NCI-H526 treated with DMSO at 0.1 percent for 48 hours (cell line): ENCODE results near the gene DNAJC17.

ENCODE experiments used
- DNase-seq: peaks from one replicate; lab custom pipeline; 2025; lab: John Stamatoyannopoulos, UW

Gene DNAJC17, protein sequence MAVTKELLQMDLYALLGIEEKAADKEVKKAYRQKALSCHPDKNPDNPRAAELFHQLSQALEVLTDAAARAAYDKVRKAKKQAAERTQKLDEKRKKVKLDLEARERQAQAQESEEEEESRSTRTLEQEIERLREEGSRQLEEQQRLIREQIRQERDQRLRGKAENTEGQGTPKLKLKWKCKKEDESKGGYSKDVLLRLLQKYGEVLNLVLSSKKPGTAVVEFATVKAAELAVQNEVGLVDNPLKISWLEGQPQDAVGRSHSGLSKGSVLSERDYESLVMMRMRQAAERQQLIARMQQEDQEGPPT

DNA sequence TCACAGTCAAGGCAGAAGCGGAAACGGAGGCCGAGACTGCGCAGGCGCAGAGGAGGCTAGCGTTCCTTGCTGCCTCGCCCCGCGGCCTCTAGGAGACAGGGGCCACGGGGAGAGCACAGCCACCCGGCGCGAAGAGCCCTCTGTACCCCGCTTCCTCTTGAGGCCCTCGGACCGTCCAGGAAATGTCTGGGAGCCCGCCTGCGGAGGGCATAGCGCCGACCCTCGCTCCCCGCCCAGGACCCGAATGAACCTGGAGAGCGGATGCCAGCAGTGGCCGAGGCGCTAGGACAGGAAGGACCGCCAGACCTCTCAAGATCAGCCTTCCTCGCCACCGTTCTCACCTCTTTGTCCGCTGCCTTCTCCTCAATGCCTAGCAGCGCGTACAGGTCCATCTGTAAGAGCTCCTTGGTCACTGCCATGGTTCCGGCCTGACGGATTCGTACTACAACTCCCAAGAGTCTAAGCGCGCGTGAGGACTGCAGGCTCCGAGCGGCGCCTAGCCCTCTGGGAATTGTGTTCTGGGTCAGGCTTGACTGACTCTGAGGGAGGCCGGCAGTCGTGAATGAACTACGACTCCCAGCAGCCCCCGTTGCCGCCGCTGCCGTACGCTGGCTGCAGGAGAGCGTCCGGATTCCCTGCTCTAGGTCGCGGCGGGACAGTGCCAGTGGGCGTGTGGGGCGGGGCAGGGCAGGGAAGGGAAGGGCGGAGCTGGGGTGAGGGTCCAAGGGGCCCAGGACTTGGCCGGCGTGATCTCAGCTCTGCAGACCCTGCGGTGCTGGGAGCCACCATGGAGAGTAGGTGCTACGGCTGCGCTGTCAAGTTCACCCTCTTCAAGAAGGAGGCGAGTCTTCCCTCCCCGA is at the start of gene DNAJC17, which contains the start of gene ZFYVE19:
Gene DNAJC17, minus strand, starts transcription at position 446 of the 860 bp plus-strand sequence. Its CDS starts 27 bp downstream, at position 419.
Gene ZFYVE19, plus strand, starts transcription at position 62 of the 860 bp plus-strand sequence. Its CDS starts 501 bp downstream, at position 563.
- DNase-seq, result peak; percentile 97

DNA sequence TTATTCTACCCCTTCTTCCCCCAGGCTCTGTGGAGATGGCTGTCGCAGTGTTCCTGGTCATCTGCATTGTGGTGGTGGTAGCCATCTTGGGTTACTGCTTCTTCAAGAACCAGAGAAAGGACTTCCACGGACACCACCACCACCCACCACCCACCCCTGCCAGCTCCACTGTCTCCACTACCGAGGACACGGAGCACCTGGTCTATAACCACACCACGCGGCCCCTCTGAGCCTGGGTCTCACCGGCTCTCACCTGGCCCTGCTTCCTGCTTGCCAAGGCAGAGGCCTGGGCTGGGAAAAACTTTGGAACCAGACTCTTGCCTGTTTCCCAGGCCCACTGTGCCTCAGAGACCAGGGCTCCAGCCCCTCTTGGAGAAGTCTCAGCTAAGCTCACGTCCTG is 49.5 kb upstream of the DNAJC17 start:
- DNase-seq, result no peak

DNA sequence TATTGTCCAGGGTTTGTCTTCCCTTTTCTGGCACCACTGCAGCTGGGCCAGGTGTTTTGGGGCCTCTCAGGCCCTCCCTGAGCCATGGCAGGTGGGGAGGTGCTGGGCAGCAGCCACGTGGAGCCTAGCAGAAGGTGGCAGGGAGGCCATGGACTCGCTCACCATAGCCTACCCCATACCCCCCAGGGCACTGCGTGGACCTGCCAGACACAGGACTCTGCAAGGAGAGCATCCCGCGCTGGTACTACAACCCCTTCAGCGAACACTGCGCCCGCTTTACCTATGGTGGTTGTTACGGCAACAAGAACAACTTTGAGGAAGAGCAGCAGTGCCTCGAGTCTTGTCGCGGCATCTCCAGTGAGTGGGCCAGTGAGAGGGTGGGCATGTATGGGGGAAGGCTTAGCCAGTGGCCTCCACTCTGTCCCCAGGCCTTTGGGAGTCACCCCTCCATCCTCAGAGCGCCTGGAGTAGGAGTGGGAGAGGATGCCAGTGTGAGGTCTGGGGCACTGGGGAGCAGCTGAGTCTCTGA is 48.5 kb upstream of the DNAJC17 start:
- DNase-seq, result no peak

DNA sequence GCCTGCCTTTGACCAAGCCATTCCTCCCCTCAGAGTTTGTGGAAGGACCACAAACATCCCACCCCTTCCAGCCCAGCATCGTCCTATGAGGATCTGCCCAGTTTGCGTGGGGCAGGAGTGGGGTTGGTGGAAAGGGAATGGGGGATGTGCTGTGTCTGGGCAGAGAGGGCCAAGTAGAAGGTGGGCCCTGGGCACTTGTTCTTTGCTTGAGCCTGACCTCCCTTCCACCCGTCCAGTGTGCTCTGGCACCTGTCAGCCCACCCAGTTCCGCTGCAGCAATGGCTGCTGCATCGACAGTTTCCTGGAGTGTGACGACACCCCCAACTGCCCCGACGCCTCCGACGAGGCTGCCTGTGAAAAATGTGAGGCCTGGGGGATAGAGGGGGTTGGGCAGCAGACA is 46.9 kb upstream of the DNAJC17 start:
- DNase-seq, result no peak

DNA sequence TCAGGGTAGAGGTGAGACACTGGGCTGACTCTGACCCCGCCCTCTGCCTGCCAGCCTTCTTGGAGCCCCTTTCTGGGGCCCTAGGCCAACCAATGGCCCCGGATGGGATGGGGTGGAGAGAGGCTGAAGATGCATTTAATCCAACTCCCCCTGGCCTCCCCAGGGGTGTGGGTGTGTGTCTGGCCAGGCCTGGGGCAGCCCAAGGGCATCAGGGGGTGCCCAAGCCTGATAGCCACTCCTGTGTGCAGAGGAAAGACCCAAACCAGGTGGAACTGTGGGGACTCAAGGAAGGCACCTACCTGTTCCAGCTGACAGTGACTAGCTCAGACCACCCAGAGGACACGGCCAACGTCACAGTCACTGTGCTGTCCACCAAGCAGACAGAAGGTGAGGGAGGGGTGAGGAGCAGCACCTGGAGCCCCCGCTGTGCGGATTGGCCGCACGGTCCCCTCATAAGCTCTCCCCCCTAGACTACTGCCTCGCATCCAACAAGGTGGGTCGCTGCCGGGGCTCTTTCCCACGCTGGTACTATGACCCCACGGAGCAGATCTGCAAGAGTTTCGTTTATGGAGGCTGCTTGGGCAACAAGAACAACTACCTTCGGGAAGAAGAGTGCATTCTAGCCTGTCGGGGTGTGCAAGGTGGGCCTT is 46.1 kb upstream of the DNAJC17 start:
- DNase-seq, result no peak

DNA sequence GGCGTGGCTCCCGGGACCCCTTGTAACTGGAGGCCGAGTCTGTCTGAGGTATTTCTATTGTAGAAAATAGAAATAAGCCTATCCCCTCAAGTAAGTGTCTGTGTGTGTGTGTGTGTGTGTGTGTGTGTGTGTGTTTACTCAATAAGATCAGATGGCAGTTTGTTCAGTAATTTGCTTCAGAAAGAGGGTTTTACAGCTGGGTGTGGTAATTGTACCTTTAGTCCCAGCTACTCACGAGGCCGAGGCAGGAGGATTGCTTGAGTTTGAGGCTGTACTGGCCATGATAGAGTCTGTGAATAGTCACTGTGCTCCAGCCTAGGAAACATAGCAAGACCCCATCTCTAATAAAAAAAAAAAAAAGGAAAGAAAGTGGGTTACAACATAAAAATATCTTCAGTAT is 45.3 kb upstream of the DNAJC17 start:
- DNase-seq, result no peak

DNA sequence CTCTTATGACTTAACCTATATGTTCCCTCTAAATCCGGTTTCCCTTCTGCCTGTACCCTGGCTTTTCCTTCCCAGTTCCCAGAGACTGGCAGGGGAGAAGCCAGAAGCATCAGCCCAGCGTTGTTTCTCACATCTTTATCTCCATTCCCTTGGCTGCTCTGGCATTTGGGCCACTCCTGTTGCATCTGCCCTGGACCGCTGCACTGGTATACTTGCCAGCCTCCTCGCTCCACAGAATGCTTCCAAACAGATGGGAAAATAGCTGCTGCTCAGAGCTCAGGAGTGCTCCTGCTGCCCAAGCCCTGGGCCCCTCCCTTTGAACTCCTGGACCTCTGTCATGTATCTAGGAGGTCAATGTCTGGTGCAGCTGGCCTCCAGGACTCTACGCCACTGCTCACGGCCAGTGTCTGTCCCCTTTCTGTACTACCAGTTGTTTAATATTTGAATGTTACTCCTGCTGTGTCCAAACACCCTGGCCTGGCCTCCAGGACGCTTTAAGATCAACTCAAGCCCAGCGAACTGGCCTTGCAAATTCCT is 43.4 kb upstream of the DNAJC17 start:
- DNase-seq, result no peak

DNA sequence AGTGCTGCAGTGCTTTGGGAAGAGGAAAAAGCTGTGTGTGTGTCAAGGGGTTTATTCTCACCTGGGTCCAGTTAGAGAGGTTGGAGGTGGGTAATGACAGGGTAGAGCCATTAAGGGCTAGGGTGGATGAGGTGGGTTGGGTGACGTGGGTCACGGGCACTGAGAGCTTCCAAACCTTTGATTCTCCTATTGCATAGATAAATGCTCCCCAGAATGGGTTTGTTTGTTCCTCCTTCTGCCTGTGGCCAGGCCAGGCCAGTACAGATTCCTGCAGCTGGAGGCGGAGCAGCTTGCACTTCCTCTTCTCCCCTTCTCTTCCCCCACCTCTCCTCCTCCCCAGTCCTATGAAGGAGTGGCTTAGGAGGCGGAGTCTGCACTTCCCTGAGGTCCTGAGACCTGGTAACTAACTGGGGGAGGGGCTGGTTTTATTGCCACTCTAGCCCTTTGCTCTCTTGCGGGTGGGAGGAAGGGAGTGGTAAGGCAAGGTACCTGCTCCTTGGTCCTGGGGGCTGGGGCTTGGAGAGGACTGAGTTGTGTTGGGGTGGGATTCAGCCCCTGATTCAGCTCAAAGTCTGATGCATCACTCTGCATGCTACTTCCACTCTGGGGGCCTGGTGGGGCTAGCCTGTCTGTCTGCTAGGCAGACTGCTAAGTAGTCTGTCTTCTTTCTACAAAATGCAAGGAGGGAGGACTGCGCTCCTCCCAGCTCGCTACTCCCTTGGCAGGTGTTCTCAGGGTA is 40.1 kb upstream of the DNAJC17 start:
- peak; percentile 61 for DNase-seq

DNA sequence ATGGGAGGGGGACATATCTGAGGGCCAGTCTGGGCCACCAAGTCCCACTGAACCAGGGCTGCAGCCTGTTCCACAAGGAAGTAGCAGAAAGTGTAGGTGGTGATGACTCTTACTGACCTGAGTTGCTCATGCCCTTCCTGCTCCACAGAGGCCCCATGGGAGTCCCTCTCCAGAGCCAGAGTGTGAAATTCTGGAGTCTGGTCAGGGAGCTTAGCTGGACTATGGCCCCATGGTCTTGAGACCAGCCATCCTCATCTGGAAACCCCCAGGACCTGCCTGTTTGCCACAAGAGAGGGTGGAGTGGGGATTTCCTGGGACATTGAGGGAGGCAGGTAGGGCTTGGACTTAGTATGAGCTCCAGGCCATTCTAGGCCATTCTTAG is 39.6 kb upstream of the DNAJC17 start:
- DNase-seq, result no peak

DNA sequence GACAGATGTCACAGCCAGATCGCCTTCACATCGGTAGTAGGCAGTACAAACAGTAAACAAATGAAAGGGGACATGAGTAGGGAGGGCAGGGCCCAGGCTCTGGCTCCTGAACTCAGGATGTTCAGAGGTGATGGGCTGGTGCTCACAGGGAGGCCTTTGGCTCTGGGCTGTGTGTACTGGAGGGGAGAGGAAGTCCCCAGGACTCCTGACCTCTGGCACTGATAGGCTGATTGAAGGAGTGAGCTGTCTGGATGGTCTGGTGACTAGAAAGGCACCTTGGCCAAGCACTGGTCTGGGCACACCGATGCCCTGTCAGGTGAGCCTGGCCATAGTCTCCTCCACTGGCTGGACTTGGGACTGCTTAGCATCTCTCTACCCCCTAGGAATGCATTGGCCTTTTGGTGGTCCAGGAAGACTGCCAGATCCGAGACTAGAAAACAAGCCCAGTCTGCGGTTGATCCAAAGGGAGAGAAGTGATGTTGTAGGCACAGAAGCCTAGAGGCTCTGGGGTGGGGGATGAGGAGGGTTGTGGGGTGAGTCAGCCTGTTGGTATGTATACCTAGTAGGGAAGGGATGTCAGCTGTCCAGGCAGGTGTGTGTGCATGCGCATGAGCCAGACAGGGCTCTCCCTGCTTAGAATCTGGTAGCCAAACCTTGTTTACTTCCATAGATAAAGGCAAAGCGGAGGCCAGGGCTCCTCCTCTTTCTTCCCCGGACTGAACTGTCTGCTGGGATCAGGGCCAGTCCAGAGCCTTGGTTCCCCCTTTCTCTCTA is 38.4 kb upstream of the DNAJC17 start:
- DNase-seq, result peak; percentile 15

DNA sequence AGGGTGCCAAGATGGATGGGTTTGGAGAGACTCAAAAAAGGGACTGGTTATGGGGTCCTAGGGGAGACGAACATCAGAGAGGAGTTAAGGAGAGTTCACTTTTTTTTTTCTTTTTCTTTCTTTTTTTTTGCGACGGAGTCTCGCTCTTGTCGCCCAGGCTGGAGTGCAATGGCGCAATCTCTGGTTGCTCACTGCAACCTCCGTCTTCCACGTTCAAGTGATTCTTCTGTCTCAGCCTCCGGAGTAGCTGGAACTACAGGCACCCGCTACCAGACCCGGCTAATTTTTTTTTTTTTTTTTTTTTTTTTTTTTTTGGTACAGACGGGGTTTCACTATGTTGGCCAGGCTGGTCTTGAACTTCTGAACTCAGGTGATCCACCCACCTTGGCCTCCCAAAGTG is 37.8 kb upstream of the DNAJC17 start:
- no peak for DNase-seq

DNA sequence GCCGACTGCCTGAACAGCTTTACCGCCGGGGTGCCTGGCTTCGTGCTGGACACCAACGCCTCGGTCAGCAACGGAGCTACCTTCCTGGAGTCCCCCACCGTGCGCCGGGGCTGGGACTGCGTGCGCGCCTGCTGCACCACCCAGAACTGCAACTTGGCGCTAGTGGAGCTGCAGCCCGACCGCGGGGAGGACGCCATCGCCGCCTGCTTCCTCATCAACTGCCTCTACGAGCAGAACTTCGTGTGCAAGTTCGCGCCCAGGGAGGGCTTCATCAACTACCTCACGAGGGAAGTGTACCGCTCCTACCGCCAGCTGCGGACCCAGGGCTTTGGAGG is 37.4 kb upstream of the DNAJC17 start:
- DNase-seq, result peak; percentile 38

DNA sequence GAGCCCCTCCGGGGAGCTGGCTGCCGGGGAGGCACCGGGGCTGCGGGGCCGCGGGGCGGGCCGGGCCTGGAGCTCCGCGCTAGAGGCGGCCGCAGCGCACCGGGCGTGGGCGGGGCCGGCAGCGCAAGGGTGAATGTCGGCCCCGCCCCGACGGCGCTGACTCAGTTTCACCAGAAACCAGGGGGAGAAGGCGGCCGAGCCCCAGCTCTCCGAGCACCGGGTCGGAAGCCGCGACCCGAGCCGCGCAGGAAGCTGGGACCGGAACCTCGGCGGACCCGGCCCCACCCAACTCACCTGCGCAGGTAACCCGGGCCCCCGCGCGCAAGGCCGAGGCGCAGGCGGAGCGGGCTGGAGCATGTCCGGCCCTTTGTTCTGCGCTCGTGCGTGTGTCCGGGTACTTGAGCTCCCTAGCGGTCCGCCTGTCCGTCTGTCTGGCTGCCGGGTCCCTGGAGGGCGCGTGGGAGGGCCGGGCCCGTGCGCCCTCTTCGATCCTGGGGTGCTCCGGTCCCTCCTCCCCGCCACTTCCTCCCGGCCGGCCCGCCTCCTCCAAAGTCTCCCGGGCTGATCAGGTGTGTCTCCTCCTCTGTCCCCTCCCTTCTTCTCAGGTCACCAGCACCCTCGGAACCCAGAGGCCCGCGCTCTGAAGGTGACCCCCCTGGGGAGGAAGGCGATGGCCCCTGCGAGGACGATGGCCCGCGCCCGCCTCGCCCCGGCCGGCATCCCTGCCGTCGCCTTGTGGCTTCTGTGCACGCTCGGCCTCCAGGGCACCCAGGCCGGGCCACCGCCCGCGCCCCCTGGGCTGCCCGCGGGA is 36.8 kb upstream of the DNAJC17 start, which contains the start of gene SPINT1:
Gene SPINT1, plus strand, starts transcription at position 164 of the 811 bp plus-strand sequence. Its CDS starts 507 bp downstream, at position 671.
- DNase-seq, result peak; percentile 67

DNA sequence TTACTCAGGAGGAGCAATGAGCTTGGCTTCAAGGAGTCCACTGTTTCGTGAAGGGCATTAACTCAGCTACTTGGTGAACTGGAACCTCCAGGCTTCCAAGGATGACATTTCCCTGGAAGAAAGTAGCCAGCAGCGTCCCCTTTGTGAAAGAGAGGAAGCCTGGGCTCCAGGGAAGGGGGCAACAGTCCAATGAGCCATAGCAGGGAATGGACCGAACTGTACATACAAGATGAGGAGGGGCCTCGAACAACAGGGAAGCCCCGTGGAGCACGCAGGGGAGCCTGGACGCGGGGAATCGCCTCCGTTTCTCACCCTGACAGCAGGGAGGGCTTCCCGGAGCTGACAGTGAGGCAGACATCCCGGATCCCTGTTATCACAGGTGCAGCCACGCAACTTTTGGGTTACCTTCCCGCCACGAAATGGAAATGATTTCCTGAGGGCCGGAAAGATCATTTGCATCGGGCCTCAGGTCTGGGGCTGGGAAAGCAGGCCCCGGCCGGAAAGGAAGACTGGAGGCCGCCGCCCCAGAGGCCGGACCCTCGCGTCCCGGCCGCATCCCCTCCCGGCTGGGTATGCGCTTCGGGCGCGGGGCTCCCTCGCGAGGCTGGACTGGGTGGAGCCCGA is 36.1 kb upstream of the DNAJC17 start:
- DNase-seq, result peak; percentile 32

DNA sequence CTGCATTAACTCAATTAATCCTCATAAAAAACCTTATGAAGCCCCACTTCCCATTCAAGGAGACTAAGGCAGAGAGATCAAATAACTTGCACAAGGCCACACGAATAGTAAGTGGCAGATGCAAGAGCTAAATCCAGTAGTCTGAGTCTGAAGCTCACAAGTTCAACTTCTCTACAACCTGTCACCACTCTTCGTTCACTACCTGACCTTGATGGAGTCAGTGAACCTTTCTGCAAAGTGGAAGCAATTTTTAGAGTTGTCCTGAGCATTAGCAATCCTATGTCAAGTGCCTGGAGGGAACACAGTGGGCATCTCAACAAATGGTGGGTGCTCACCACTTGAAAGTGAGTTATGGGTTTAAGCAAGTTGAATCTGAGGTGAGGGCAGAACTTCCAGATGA is 34.5 kb upstream of the DNAJC17 start:
- no peak for DNase-seq

DNA sequence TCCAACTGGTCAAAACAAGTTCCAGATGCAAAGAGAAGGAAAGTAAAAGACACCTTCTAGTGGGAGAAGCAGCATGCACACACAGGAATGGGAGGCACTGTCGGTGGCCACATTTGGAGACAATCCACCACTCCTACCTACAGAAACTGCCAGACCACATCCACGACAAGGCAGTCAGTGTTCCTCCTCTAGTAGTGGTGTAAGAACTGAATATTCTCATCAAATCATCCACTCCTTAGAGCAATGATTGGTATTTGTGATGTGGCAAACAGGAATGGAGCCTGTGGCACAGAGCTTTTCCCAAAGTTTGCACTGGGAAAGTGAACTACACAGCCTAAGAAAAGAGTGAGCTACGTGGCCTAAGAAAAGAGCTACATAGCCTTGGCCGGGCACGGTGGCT is 31.5 kb upstream of the DNAJC17 start:
- no peak for DNase-seq

DNA sequence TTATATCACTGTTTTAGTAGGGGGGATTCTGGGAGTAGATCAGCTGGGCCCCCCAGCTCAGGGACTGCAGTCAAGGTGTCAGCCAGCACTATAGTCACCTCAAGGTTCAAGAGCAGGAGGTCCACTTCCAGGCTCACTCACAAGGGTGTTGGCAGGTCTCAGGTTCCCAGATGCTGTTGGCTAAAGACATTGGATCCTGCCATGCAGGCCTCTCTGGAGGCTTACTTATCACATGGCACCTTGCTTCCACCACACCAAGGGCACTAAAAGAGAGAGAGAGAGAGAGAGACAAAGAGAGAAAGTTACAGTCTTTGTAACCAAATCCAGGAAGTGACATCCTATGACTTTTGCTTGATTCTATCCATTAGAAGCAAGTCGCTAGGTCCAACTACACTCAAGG is 28.7 kb upstream of the DNAJC17 start:
- DNase-seq, result no peak

DNA sequence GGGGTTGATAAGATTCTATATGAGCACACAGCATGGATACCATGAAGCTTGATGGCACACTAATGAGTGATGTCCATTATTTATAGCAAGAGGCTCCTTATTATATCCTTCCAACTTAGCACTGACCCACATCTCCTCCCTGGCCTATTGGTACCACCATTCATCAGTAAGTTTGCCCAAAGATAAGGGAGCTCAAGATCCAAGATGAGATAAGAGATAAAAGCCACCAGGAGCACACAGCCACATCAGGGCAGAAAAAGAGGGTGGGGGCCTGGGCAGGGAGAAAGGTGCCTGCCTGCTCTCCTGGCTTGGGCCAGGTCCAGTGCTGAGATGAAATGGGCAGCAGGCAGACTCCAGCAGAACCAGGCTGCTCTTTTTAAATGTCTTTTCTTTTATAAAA is 25.6 kb upstream of the DNAJC17 start:
- no peak for DNase-seq

DNA sequence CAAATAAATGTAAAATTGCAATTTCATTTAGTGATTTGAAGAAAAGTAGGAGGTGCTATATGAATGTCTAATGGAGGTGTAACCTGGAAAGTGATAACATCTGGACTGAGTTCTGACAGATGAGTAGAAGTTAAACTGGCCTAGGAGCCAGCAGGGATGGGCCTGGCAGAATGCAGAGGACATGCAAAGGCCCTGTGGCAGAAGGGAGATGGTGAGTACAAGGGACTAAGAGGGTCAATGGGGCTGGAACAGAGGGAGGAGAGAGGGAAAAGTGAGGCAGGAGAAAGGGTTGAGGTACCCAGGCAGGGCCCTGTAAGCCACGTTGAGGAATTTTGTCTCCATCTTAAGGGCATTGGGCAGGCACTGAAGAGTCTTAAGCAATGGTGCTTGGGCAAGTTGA is 24.6 kb upstream of the DNAJC17 start:
- no peak for DNase-seq
